GM23338 (cell line): ENCODE measurements around the gene HELZ. TPM values are rescaled to one million over a fixed set of nuclear protein-coding genes. Genes with fewer than 3 reads are reported as not detected.

Experiments used
- ATAC-seq: fragments of 200-7000 bp; cut with Tn5 transposase; 3 replicates; pipeline ENCODE4 v1.9.1; 2020
- DNase-seq: peaks from one replicate; pipeline ENCODE4 v3.0.0-alpha.2; 2015; ENCODE audit warnings: low spot score
- H2AFZ ChIP-seq: fragments of 200-600 bp; sonication (generic); 2 replicates; pipeline ENCODE4 v1.8.0; 2016; ENCODE audit warnings: antibody characterized with exemption, mild to moderate bottlenecking, moderate library complexity
- H3F3A ChIP-seq: fragments of 200-600 bp; sonication (generic); replicated peaks from 2 replicates; pipeline ENCODE4 v1.8.0; 2017; ENCODE audit warnings: antibody characterized with exemption, mixed run types, low read depth
- H3K27ac ChIP-seq: fragments of 200-600 bp; sonication (generic); 2 replicates; pipeline ENCODE4 v1.6.1; 2016; ENCODE audit warnings: low read depth
- H3K27me3 ChIP-seq: fragments of 200-600 bp; sonication (generic); 2 replicates; pipeline ENCODE4 v1.8.0; 2016; ENCODE audit warnings: mild to moderate bottlenecking, mixed run types, moderate library complexity; ENCODE audit not compliant: insufficient read depth
- H3K36me3 ChIP-seq: fragments of 200-600 bp; sonication (generic); 2 replicates; pipeline ENCODE4 v1.8.0; 2016; ENCODE audit warnings: mild to moderate bottlenecking; ENCODE audit not compliant: insufficient read depth
- H3K4me1 ChIP-seq: fragments of 200-600 bp; sonication (generic); 2 replicates; pipeline ENCODE4 v1.8.0; 2016; ENCODE audit warnings: mild to moderate bottlenecking, moderate library complexity; ENCODE audit not compliant: insufficient read depth
- H3K4me2 ChIP-seq: fragments of 200-600 bp; sonication (generic); 2 replicates; pipeline ENCODE4 v1.7.1; 2017; ENCODE audit warnings: mixed run types
- H3K4me3 ChIP-seq: fragments of 200-600 bp; sonication (generic); 2 replicates; pipeline ENCODE4 v1.6.1; 2016; ENCODE audit warnings: mixed run types
- H3K79me2 ChIP-seq: fragments of 200-600 bp; sonication (generic); replicated peaks from 2 replicates; pipeline ENCODE4 v1.8.0; 2017; ENCODE audit warnings: mild to moderate bottlenecking; ENCODE audit not compliant: insufficient read depth
- H3K9me2 ChIP-seq: fragments of 200-600 bp; sonication (generic); 2 replicates; pipeline ENCODE4 v1.8.0; 2017; ENCODE audit not compliant: insufficient read depth
- H4K20me1 ChIP-seq: fragments of 200-600 bp; sonication (generic); replicated peaks from 2 replicates; pipeline ENCODE4 v1.8.0; 2017; ENCODE audit warnings: mild to moderate bottlenecking; ENCODE audit not compliant: insufficient read depth
- H3K27ac Mint-ChIP-seq: 2 replicates; pipeline ENCODE4 v1.8.0; 2020; ENCODE audit warnings: inconsistent platforms, mild to moderate bottlenecking, moderate library complexity, mixed read lengths
- H3K27me3 Mint-ChIP-seq: 3 replicates; pipeline ENCODE4 v1.8.0; 2022; ENCODE audit warnings: low read depth, mild to moderate bottlenecking, moderate library complexity, mixed read lengths, inconsistent platforms; ENCODE audit not compliant: insufficient read depth, poor library complexity
- H3K36me3 Mint-ChIP-seq: 3 replicates; pipeline ENCODE4 v1.8.0; 2021; ENCODE audit warnings: low read depth, mild to moderate bottlenecking, inconsistent platforms, moderate library complexity, mixed read lengths
- H3K4me1 Mint-ChIP-seq: 3 replicates; pipeline ENCODE4 v1.8.0; 2020; ENCODE audit warnings: mild to moderate bottlenecking, inconsistent platforms, mixed read lengths
- H3K4me3 Mint-ChIP-seq: 3 replicates; pipeline ENCODE4 v1.8.0; 2021; ENCODE audit warnings: moderate library complexity, mild to moderate bottlenecking, inconsistent platforms, mixed read lengths
- H3K9me3 Mint-ChIP-seq: 3 replicates; pipeline ENCODE4 v1.8.0; 2020; ENCODE audit warnings: moderate library complexity, mild to moderate bottlenecking, inconsistent platforms, mixed read lengths
- CREB1 ChIP-seq: fragments of 250-450 bp; sonication (Bioruptor Pico); IDR thresholded peaks from 2 replicates; pipeline ENCODE4 v1.5.0; 2020; ENCODE audit warnings: low read depth, mild to moderate bottlenecking, moderate library complexity
- CTCF ChIP-seq, 2 experiments: fragments of 200-600 bp in 1 of 2; sonication (generic) in 1 of 2; conservative IDR thresholded peaks; 2 replicates each; pipeline versions ENCODE4 v1.5.1 to v1.6.1; 2016 to 2017; ENCODE audit warnings: antibody characterized with exemption in 2 of 2, low read depth in 2 of 2, mild to moderate bottlenecking in 2 of 2, moderate library complexity in 1 of 2
- ETS1 ChIP-seq: IDR thresholded peaks from 2 replicates; pipeline ENCODE4 v1.6.1; 2016; ENCODE audit warnings: antibody characterized with exemption
- EZH2 ChIP-seq: fragments of 200-600 bp; sonication (generic); IDR thresholded peaks from one replicate; pipeline ENCODE4 v1.8.0; 2017; ENCODE audit warnings: antibody characterized with exemption, mild to moderate bottlenecking, low read depth; ENCODE audit not compliant: unreplicated experiment
- JUNB ChIP-seq: IDR thresholded peaks from one replicate; pipeline ENCODE4 v1.6.1; 2016; ENCODE audit warnings: antibody characterized with exemption; ENCODE audit not compliant: unreplicated experiment
- NANOG ChIP-seq: IDR thresholded peaks from 2 replicates; pipeline ENCODE4 v1.6.1; 2016; ENCODE audit warnings: antibody characterized with exemption, borderline replicate concordance
- POLR2AphosphoS5 ChIP-seq: IDR thresholded peaks from 2 replicates; pipeline ENCODE4 v1.6.1; 2016; ENCODE audit warnings: antibody characterized with exemption, low read depth
- REST ChIP-seq: IDR thresholded peaks from one replicate; pipeline ENCODE4 v1.6.1; 2018; ENCODE audit warnings: antibody characterized with exemption; ENCODE audit not compliant: unreplicated experiment
- STAT1 ChIP-seq: IDR thresholded peaks from one replicate; pipeline ENCODE4 v1.6.1; 2016; ENCODE audit warnings: antibody characterized with exemption; ENCODE audit not compliant: unreplicated experiment
- ZNF114 ChIP-seq: fragments of 250-450 bp; sonication (Bioruptor Pico); IDR thresholded peaks from 2 replicates; pipeline ENCODE4 v1.5.0; 2020; ENCODE audit warnings: mild to moderate bottlenecking, moderate library complexity
- ZNF331 ChIP-seq: fragments of 250-450 bp; sonication (Bioruptor Pico); IDR thresholded peaks from 2 replicates; pipeline ENCODE4 v1.5.0; 2020; ENCODE audit warnings: low read depth, mild to moderate bottlenecking, moderate library complexity
- ZNF462 ChIP-seq: fragments of 250-450 bp; sonication (Bioruptor Pico); IDR thresholded peaks from 2 replicates; pipeline ENCODE4 v1.5.0; 2020; ENCODE audit warnings: mild to moderate bottlenecking, moderate library complexity
- polyA plus RNA-seq: library from polyadenylated mRNA; unstranded; fragments of >200 nt; fragmentation: Nextera tagmentation; extraction: Ambion mirVana; gene quantifications from 2 replicates; pipeline ENCODE4 v1.2.1, GENCODE V29; 2016
- total RNA-seq: library from RNA; depleted of rRNA; stranded (reverse); fragments of >200 nt; shearing (Covaris generic); gene quantifications from 2 replicates; pipeline ENCODE4 v1.2.3, GENCODE V29; 2014

The HELZ gene
- total and polyA plus RNA-seq, 2 experiments from 2014 or later: 38.9 to 62.0 TPM

GRCh38 chr17:67243284-67243683 lies 1.7 kb downstream of the HELZ start (continued):
- TF ChIP-seq ZNF331 (CRISPR knock-in tag) (no peak), NANOG (no peak)

- H3K27ac Mint-ChIP-seq: peak overlapping the region; percentile 15; the same call in 1 of the 2 replicates
- no peak overlapping the region for H3K4me3 Mint-ChIP-seq
- Histone ChIP-seq H3K4me2 (no peak overlapping the region), H3K79me2 (peaks cover 57% of the 10 kb centered on the region), H3F3A (peaks cover 12% of the 10 kb centered on the region; the same call in 1 of the 2 replicates), H3K4me1 (peaks cover 10% of the 10 kb centered on the region), H4K20me1 (peaks cover 18% of the 10 kb centered on the region; the same call in 1 of the 2 replicates), H3K9me2 (no peaks in the 10 kb centered on the region), H3K4me3 (no peak overlapping the region), H2AFZ (no peak overlapping the region), H3K27me3 (no peaks in the 10 kb centered on the region), H3K36me3 (peaks cover 1% of the 10 kb centered on the region; the same call in 1 of the 2 replicates), H3K27ac (0 out of 2 replicates have a peak overlapping the region, but pooled peaks have one; percentile 71)
- ATAC-seq: no peak
- H3K9me3 Mint-ChIP-seq: no peaks in the 10 kb centered on the region
- H3K4me1 Mint-ChIP-seq: peaks cover 12% of the 10 kb centered on the region
- no peak for DNase-seq
- peaks cover 23% of the 10 kb centered on the region for H3K36me3 Mint-ChIP-seq
- H3K27me3 Mint-ChIP-seq: peaks cover 10% of the 10 kb centered on the region
- no peak for TF ChIP-seq JUNB
- TF ChIP-seq ETS1: no peak
- no peak for TF ChIP-seq NANOG
- no peak for TF ChIP-seq REST
- TF ChIP-seq CREB1: no peak
- TF ChIP-seq ZNF462 (CRISPR knock-in tag): no peak
- TF ChIP-seq EZH2: no peak
- TF ChIP-seq STAT1: no peak
- TF ChIP-seq POLR2AphosphoS5: no peak
- no peak for TF ChIP-seq CTCF (conservative IDR thresholded peaks at IDR 0.05; ENCODE audit: low read depth in 2 of 2)
- no peak for TF ChIP-seq ZNF331 (CRISPR knock-in tag)
- no peak for TF ChIP-seq ZNF114
Measured at GRCh38 chr17:67241719-67242341, 3.2 kb downstream of the HELZ start.
